ENCODE measurements around the gene OR7G2. TPM values are rescaled to one million over a fixed set of nuclear protein-coding genes. Genes with fewer than 3 reads are reported as not detected.

Gene OR7G2
- polyA plus RNA-seq, 2 of the 4 experiments (the other 2 are of a cell fraction): not detected

DNA sequence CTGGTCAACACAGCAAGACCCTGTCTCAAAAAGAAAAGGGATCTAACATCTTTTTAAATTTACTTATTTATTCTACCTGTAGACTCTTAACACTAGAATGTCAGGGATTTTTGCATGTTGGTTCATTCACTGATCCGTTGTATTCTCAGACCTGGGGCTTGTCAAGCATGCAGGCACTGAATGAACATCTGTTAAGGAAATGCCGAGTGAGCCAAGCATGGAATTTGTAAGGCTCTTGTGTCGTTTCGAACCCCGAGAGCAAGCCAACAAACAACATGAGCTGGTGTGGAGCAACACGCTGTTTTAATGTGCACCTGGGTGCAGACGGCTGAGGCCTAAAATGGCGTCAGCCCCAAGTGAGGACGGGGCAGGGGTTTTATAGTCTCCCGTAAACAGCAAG lies 30.4 kb downstream of the OR7G2 start:
- ChIA-PET CTCF (no interaction called here), POLR2A (no interaction called here)
- Histone ChIP-seq H3K4me3 (no peak overlapping the region), H3K4me1 (peaks cover 27% of the 10 kb centered on the region), H3K4me2 (no peak overlapping the region), H3K9me3 (no peaks in the 10 kb centered on the region), H3K27ac (peak overlapping the region; percentile 79 to 90; a peak in 3 of 6 replicates)
- DNase-seq (ENCODE audit: low read depth in 1 of 2, low spot score in 1 of 2) (no peak), FAIRE-seq (no peak), ATAC-seq (no peak)
- no peak for TF ChIP-seq HEYL (CRISPR knock-in tag; IDR thresholded peaks at IDR 0.05)
- TF ChIP-seq HMGXB4 (CRISPR knock-in tag; IDR thresholded peaks at IDR 0.05; ENCODE audit: borderline replicate concordance): no peak
- no peak for TF ChIP-seq FOXS1 (CRISPR knock-in tag; IDR thresholded peaks at IDR 0.05)
- no peak for TF ChIP-seq HOXB5 (CRISPR knock-in tag; IDR thresholded peaks at IDR 0.05)
- WGBS (ENCODE audit: missing lambda C conversion rate): 90% methylated on average over 10 of the region's 10 CpGs

DNA sequence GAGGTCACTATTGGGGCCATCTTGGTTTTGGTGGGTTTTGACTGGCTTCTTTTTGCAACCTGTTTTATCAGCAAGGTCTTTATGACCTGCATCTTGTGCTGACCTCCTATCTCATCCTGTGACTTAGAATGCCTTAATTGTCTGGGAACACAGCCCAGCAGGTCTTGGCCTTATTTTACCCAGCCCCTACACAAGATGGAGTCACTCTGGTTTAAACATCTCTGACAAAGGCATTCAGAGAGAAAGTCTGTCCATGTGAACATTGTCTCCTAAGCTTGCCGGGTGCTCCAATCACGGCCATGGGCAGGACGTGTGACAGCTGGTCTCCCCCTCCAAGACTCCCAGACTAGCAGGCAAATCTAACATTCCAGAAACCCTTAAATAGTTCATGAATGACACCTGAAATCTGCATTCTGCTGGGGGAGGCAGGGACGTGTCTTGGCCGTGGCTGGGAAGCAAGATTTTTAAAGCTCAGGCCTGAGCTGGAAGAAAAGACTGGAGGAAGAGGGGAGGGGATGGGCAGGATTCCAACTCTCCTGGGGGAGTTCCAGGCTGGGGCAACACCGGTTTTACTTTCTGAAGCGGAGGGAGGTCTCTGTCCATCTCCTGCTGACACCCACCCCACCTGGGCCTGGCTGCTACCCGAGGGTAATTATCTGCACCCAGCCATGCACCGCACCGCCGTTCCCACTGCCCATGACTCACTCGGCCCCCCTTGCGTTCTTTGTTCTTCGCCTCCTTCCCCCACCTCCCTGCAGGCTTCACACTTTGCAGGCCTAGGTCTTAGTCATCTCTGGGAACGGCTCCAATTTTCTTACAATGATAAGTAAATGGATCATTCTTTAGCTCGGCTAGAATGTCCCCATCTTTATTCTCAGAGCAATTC lies 32.0 kb downstream of the OR7G2 start:
- Histone ChIP-seq H3K27ac (peak overlapping the region; percentile 82 to 92), H3K4me2 (peak overlapping the region; percentile 44), H3K4me3 (no peak overlapping the region), H3K4me1 (peaks cover 29% of the 10 kb centered on the region), H3K9me3 (no peaks in the 10 kb centered on the region)
- 2% methylated on average over 16 of the region's 16 CpGs for WGBS (ENCODE audit: missing lambda C conversion rate)
- peak; percentile 95 to 97 for DNase-seq (ENCODE audit: low read depth in 1 of 2, low spot score in 1 of 2)
- ChIA-PET CTCF (interaction anchor here (0.6 kb wide), 1 partner anchor 715 kb away, joined by 3 read pairs; no protein-coding TSS in a partner anchor), POLR2A (interaction anchor here (0.5 to 1.6 kb wide), 8 partner anchors 17 to 464 kb away, joined by 3 to 9 read pairs (median 3); partner anchors contain the start of genes MBD3L1 and ZNF558)
- no peak for FAIRE-seq
- peak; percentile 95 to 98 for ATAC-seq
- TF ChIP-seq EHF (CRISPR knock-in tag; IDR thresholded peaks at IDR 0.05): peak; percentile 100
- TF ChIP-seq CBX2 (IDR thresholded peaks at IDR 0.05; ENCODE audit: borderline replicate concordance, low read depth): no peak
- TF ChIP-seq, protein P1, sequence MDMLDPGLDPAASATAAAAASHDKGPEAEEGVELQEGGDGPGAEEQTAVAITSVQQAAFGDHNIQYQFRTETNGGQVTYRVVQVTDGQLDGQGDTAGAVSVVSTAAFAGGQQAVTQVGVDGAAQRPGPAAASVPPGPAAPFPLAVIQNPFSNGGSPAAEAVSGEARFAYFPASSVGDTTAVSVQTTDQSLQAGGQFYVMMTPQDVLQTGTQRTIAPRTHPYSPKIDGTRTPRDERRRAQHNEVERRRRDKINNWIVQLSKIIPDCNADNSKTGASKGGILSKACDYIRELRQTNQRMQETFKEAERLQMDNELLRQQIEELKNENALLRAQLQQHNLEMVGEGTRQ (IDR thresholded peaks at IDR 0.05): no peak
- TF ChIP-seq BCL3 (IDR thresholded peaks at IDR 0.05): peak; percentile 71; the same call in 2 of the 3 replicates
- TF ChIP-seq NR3C1 (IDR thresholded peaks at IDR 0.05): no peak
- no peak for TF ChIP-seq PHF8 (IDR thresholded peaks at IDR 0.05; ENCODE audit: borderline replicate concordance, low read depth)
- peak; percentile 72 for TF ChIP-seq NPAS2 (CRISPR knock-in tag; IDR thresholded peaks at IDR 0.05; ENCODE audit: borderline replicate concordance)
- TF ChIP-seq MAFK (IDR thresholded peaks at IDR 0.05; ENCODE audit: partially characterized antibody): no peak
- no peak for TF ChIP-seq ZFP36 (IDR thresholded peaks at IDR 0.05; ENCODE audit: borderline replicate concordance, partially characterized antibody)
- TF ChIP-seq NFE2L2 (conservative IDR thresholded peaks at IDR 0.05; ENCODE audit: low read length): no peak
- TF ChIP-seq SREBF2 (IDR thresholded peaks at IDR 0.05): no peak
- TF ChIP-seq FOSL2 (IDR thresholded peaks at IDR 0.05): peak; percentile 93
- peak; percentile 98 for TF ChIP-seq FOSL2 (CRISPR knock-in tag; IDR thresholded peaks at IDR 0.05)
- no peak for TF ChIP-seq MAZ (IDR thresholded peaks at IDR 0.05; ENCODE audit: borderline replicate concordance, low read depth, low read length)
- peak; percentile 31; the same call in 1 of the 2 replicates for TF ChIP-seq EHMT2 (IDR thresholded peaks at IDR 0.05; ENCODE audit: low read depth)
- peak; percentile 31; the same call in 1 of the 3 replicates for TF ChIP-seq SMC3 (IDR thresholded peaks at IDR 0.05)
- no peak for TF ChIP-seq CTCF (IDR thresholded peaks at IDR 0.05)
- TF ChIP-seq KDM1A (IDR thresholded peaks at IDR 0.05; ENCODE audit: low read depth): no peak
- no peak for TF ChIP-seq HDAC2 (IDR thresholded peaks at IDR 0.05)
- TF ChIP-seq BHLHE40 (IDR thresholded peaks at IDR 0.05; ENCODE audit: low read depth, low read length): no peak
- TF ChIP-seq KDM5A (IDR thresholded peaks at IDR 0.05): no peak
- TF ChIP-seq RARB (CRISPR knock-in tag; IDR thresholded peaks at IDR 0.05): peak; percentile 94
- peak; percentile 97 for TF ChIP-seq FOXS1 (CRISPR knock-in tag; IDR thresholded peaks at IDR 0.05)
- no peak for TF ChIP-seq POLR2AphosphoS2 (conservative IDR thresholded peaks at IDR 0.05; ENCODE audit: low read length)
- TF ChIP-seq HOXB13 (CRISPR knock-in tag; IDR thresholded peaks at IDR 0.05; ENCODE audit: low read depth): peak; percentile 100
- TF ChIP-seq JUNB (IDR thresholded peaks at IDR 0.05): peak; percentile 93
- TF ChIP-seq TP53 (CRISPR knock-in tag; IDR thresholded peaks at IDR 0.05): peak; percentile 98
- no peak; the same call in 1 of the 2 replicates for TF ChIP-seq E2F6 (IDR thresholded peaks at IDR 0.05; ENCODE audit: borderline replicate concordance, low read depth)
- TF ChIP-seq POLR2A (IDR thresholded peaks at IDR 0.05; ENCODE audit: low read length): no peak
